SU-DHL-6 (cell line): ENCODE measurements around the gene MGME1.

Experiments used
- H2AFZ ChIP-seq: fragments of 200-600 bp; sonication (generic); 2 replicates; pipeline ENCODE4 v1.6.1; 2014; ENCODE audit warnings: low read depth, mild to moderate bottlenecking, moderate library complexity, mixed read lengths, antibody characterized with exemption, low read length; ENCODE audit not compliant: severe bottlenecking
- H3F3A ChIP-seq: fragments of 200-600 bp; shearing (Covaris generic); 2 replicates; pipeline ENCODE4 v1.6.0; 2016; ENCODE audit warnings: antibody characterized with exemption, mild to moderate bottlenecking; ENCODE audit not compliant: insufficient read depth
- H3K27ac ChIP-seq: fragments of 200-600 bp; sonication (generic); 2 replicates; pipeline ENCODE4 v1.5.1; 2016; ENCODE audit warnings: low read depth, mild to moderate bottlenecking, low read length, moderate library complexity, mixed read lengths
- H3K27me3 ChIP-seq: fragments of 200-600 bp; sonication (generic), shearing (Covaris generic); 2 replicates; pipeline ENCODE4 v1.6.0; 2014; ENCODE audit warnings: mild to moderate bottlenecking, low read length
- H3K36me3 ChIP-seq: fragments of 200-600 bp; sonication (generic); 2 replicates; pipeline ENCODE4 v1.6.1; 2014; ENCODE audit warnings: mild to moderate bottlenecking, low read length, mixed read lengths
- H3K4me2 ChIP-seq: fragments of 300-600, 200-600 bp; shearing (Covaris generic), sonication (generic); 2 replicates; pipeline ENCODE4 v1.6.0; 2014; ENCODE audit warnings: low read length, low read depth, mild to moderate bottlenecking; ENCODE audit not compliant: poor library complexity, severe bottlenecking
- H3K4me3 ChIP-seq: fragments of 200-600 bp; sonication (generic); 2 replicates; pipeline ENCODE4 v1.5.1; 2014; ENCODE audit warnings: antibody characterized with exemption, low read length, mild to moderate bottlenecking, mixed read lengths; ENCODE audit not compliant: insufficient read depth, poor library complexity, severe bottlenecking
- H3K79me2 ChIP-seq: fragments of 200-600 bp; sonication (generic); 2 replicates; pipeline ENCODE4 v1.6.1; 2014; ENCODE audit warnings: mild to moderate bottlenecking, low read length, moderate library complexity; ENCODE audit not compliant: insufficient read depth
- H3K9ac ChIP-seq: fragments of 200-600 bp; sonication (generic); 2 replicates; pipeline ENCODE4 v1.7.0; 2014; ENCODE audit warnings: mild to moderate bottlenecking, low read length
- H3K9me2 ChIP-seq: fragments of 200-600 bp; sonication (generic); replicated peaks from 2 replicates; pipeline ENCODE4 v1.6.1; 2014; ENCODE audit warnings: low read length; ENCODE audit not compliant: insufficient read depth
- H3K9me3 ChIP-seq: fragments of 200-600 bp; sonication (generic); 2 replicates; pipeline ENCODE4 v1.6.1; 2014; ENCODE audit warnings: low read length, mixed read lengths; ENCODE audit not compliant: insufficient read depth
- H4K20me1 ChIP-seq: fragments of 200-600 bp; sonication (generic); 2 replicates; pipeline ENCODE4 v1.6.1; 2014; ENCODE audit warnings: low read depth, mild to moderate bottlenecking, antibody characterized with exemption, low read length, moderate library complexity, mixed read lengths
- CTCF ChIP-seq: fragments of 200-600 bp; sonication (generic); IDR thresholded peaks from one replicate; pipeline ENCODE4 v1.5.1; 2017; ENCODE audit warnings: antibody characterized with exemption, mild to moderate bottlenecking, low read length, moderate library complexity; ENCODE audit not compliant: insufficient read depth, poor library complexity, severe bottlenecking
- EZH2phosphoT487 ChIP-seq: fragments of 200-600 bp; sonication (generic), shearing (Covaris generic); conservative IDR thresholded peaks from 2 replicates; pipeline ENCODE4 v1.6.1; 2018; ENCODE audit warnings: mild to moderate bottlenecking, antibody characterized with exemption, low read length, moderate library complexity, mixed read lengths

The MGME1 gene

GRCh38 chr20:17940224-17940971 lies 28.4 kb upstream of the MGME1 start:
- H3K79me2 ChIP-seq: 0 out of 2 replicates have a peak, but pooled peaks cover 4% of the 10 kb centered on the region
- no peaks in the 10 kb centered on the region for H3K27me3 ChIP-seq
- H4K20me1 ChIP-seq: peaks cover 30% of the 10 kb centered on the region; the same call in 1 of the 2 replicates
- no peak for TF ChIP-seq EZH2phosphoT487
- no peak for TF ChIP-seq CTCF
- H2AFZ ChIP-seq: no peak overlapping the region
- H3F3A ChIP-seq: peaks cover 63% of the 10 kb centered on the region
- H3K9me3 ChIP-seq: no peaks in the 10 kb centered on the region
- no peaks in the 10 kb centered on the region for H3K9me2 ChIP-seq
- no peak overlapping the region for H3K9ac ChIP-seq
- no peak overlapping the region for H3K4me3 ChIP-seq
- peaks cover 26% of the 10 kb centered on the region for H3K36me3 ChIP-seq
- peak overlapping the region; percentile 24; the same call in 1 of the 2 replicates for H3K27ac ChIP-seq
- no peak overlapping the region for H3K4me2 ChIP-seq

- Histone ChIP-seq H4K20me1 (peaks cover 39% of the 10 kb centered on the region; the same call in 1 of the 2 replicates), H3K4me2 (no peak overlapping the region), H3K4me3 (no peak overlapping the region), H3K9me3 (no peaks in the 10 kb centered on the region), H3K9ac (no peak overlapping the region), H3K79me2 (peaks cover 12% of the 10 kb centered on the region; the same call in 1 of the 2 replicates), H3F3A (peaks cover 72% of the 10 kb centered on the region), H3K9me2 (no peaks in the 10 kb centered on the region), H2AFZ (no peak overlapping the region), H3K27me3 (no peaks in the 10 kb centered on the region), H3K36me3 (peaks cover 35% of the 10 kb centered on the region), H3K27ac (no peak overlapping the region)
- TF ChIP-seq CTCF: no peak
- TF ChIP-seq EZH2phosphoT487: no peak
Observed at GRCh38 chr20:17941087-17941825, 27.6 kb upstream of the MGME1 start.

- Histone ChIP-seq H3K9ac (no peak overlapping the region), H3K4me2 (no peak overlapping the region), H3K36me3 (peaks cover 40% of the 10 kb centered on the region), H3K9me2 (no peaks in the 10 kb centered on the region), H3F3A (peaks cover 74% of the 10 kb centered on the region), H3K9me3 (no peaks in the 10 kb centered on the region), H4K20me1 (peaks cover 44% of the 10 kb centered on the region), H3K79me2 (peaks cover 14% of the 10 kb centered on the region; the same call in 1 of the 2 replicates), H3K27me3 (no peaks in the 10 kb centered on the region), H3K27ac (no peak overlapping the region), H2AFZ (no peak overlapping the region), H3K4me3 (no peak overlapping the region)
- TF ChIP-seq EZH2phosphoT487: no peak
Observed at GRCh38 chr20:17941826-17942196, 27.0 kb upstream of the MGME1 start.
